Stimulated activated CD4-positive, alpha-beta T cell treated with anti-CD3 and anti-CD28 coated beads, Interleukin-4, amount 100 ng/mL, for 1 hour (primary cell): ENCODE results near the gene CREB5.
"Not testable (repeated sequence)": the region's sequence is repeated elsewhere in the genome, so short reads cannot be mapped to it uniquely, and the experiment has no call there.

Source experiments
- DNase-seq: peaks from one replicate; pipeline ENCODE4 v3.0.0-alpha.2; 2020

Gene CREB5

GRCh38 chr7:28411876-28412662 lies at the start of gene CREB5:
CREB5 (plus strand) TSS chr7:28412518; CDS start chr7:28412915, 397 bp downstream.
- no peak for DNase-seq

DNA sequence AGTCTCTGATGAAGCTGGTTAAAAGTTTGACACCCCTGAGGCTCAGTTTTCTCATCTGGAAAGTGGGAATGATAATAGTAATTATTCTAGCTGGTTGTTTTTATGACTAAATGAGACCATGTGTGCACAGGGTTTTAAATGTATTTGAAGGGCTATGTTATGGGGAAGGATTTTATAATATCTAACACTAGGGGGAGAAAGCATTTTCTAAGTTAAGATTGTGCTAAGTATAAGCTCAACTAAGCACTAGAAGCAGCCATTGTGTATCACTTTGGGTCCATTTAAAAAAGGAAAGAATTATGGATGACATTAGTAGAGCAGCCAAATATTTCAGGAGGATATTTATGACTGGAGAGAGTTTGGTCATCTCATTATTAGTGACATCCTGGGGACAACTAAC lies 49.5 kb upstream of the CREB5 start:
- no peak for DNase-seq

- DNase-seq = no peak
These were observed 48.2 kb upstream of the CREB5 start for GRCh38 chr7:28364082-28364481.

DNA sequence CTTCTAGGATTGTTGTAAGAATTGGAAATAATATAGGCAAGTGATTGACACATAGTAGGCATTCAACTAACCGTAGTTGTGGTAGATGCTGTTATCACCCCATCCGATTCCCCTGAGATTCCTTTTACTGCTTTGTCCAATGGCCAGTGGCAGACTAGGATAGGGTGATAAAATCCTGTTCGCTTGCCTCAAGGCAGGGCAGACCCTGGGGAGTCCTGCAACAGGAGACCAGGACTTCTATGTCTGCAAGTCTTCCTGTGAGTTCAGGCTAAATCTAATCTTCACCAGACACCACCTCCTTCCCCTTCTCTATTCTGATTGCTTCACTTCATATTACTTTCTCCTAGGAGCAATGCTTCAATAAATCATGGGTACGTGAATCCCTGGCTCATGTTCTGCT lies 42.8 kb upstream of the CREB5 start:
- DNase-seq = no peak

GRCh38 chr7:28371846-28372245 lies 40.5 kb upstream of the CREB5 start:
- no peak for DNase-seq

DNA sequence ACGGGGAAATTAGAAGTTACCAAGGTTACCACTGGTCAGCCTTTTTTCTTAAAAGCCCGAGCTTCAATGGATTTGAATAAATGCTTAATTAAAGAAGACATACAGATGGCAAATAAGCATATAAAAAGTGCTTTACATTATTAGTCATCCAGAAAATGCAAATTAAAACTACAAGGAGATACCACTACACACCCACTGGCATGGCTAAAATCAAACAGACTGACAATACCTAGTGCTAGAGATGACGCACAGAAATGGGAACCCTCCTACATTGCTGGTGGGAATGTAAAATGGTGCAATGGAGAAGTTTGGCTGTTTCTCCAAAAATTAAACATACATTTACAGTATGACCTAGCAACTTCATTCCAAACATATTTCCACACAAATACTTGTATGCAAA lies 38.3 kb upstream of the CREB5 start:
- no peak for DNase-seq

DNA sequence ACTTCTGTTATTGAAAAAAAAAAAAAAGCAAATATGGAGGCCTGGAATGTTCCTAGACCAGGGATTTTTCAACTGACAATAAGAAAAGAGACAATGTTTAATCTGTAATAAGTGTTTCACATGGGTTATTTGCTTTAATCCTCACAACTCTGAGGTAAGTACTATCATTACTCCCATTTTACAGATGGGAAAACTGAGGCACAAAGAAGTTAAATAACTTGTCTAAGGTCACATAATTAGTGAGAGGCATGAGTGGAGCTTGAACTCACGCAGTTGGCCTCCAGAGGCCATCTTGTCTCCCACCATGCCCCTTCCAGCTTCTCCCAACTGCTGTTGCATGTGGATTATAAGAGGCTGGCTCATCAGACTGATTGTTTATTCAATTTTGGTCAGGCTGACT lies 36.6 kb upstream of the CREB5 start:
- DNase-seq = no peak

GRCh38 chr7:28376634-28377033 lies 35.7 kb upstream of the CREB5 start:
- DNase-seq = no peak

GRCh38 chr7:28378574-28379149 lies 33.7 kb upstream of the CREB5 start:
- no peak for DNase-seq

GRCh38 chr7:28381466-28381865 lies 30.9 kb upstream of the CREB5 start:
- DNase-seq = no peak

DNA sequence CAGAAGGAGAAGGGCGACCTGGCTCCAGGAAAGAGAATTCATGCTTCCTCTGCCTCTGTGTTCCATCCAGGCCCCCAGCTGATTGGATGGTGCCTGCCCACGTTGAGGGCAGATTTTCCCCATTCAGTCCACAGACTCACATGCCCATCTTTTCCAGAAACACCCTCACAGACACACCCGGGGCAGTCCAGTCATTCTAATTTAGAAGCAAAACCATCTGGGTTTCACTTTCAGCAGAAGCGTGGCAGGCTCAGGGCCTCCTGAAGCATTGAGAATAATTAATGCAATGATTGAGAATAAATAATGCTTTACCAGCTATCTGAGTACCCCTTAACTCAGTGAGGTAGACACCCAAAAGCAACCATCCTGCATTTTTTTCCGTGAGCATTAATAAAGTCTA lies 30.2 kb upstream of the CREB5 start:
- no peak for DNase-seq

- no peak for DNase-seq
These were observed 28.3 kb upstream of the CREB5 start for GRCh38 chr7:28383975-28384374.

DNA sequence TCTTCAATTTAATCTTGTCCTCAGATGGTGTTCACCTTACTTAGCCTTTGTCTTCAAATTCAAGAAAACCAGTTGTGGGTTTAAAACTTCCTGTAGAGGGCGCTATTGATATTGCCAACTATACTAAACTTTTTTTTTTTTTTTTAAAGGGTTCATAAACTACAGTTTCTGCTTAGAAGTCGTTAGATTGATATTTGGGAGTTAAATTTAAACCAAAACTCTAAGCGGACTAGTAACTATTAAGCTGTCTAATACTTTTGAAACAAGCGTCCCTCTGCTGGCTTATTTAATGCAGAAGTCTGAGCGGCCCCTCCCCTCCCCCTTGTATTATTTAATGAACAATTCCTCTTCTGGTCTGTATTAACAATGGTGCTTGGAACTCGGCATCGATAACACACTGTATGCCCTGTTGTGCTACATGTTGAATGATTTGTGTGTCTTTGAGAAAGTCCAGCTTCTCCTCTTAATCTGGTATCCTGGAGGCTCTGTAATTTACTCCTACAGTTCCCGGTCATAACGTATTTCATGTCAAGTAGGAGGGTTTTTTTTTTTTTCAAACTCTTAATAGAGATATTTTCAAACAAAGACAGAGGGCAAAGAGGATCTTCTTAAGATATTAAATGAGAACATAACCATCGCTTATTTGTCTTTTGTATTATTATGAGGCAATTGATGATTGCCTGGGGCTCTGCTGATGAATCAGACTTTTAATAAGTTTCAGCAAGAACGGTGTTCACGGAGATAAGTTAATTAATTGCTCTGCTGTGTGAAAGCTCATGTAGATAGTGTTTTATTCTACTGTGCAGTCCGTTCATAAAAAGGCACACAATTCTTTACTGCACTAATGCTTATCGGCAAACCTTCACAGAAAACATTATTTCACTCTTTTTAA lies 22.6 kb upstream of the CREB5 start:
- DNase-seq = no peak

DNA sequence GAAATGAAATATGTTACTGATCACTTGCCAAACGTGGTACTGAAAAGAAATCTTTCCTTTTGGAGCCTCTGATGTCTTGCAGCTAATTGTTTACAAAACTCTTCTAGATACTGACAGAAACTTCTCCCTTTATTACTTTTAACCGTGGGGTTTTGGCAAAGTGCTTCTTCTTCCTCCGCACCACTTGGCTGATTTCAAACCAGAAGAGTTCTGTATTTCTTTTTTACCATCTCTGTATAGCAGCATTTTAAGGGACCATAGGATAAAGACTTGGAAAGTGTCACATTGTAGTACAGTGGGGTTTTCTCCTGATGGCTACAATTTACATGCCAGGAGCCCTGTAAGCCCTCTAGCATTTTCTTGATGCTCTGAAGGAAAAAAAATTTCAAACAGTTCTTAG lies 21.9 kb upstream of the CREB5 start:
- no peak for DNase-seq

GRCh38 chr7:28392289-28392688 lies 20.0 kb upstream of the CREB5 start:
- DNase-seq = no peak

GRCh38 chr7:28395404-28395803 lies 16.9 kb upstream of the CREB5 start:
- no peak for DNase-seq

- DNase-seq = no peak
These were observed 16.5 kb upstream of the CREB5 start for GRCh38 chr7:28395831-28396230.

- no peak for DNase-seq
These were observed 15.2 kb upstream of the CREB5 start for GRCh38 chr7:28397141-28397540.

GRCh38 chr7:28400838-28401360 lies 11.4 kb upstream of the CREB5 start:
- DNase-seq = no peak

DNA sequence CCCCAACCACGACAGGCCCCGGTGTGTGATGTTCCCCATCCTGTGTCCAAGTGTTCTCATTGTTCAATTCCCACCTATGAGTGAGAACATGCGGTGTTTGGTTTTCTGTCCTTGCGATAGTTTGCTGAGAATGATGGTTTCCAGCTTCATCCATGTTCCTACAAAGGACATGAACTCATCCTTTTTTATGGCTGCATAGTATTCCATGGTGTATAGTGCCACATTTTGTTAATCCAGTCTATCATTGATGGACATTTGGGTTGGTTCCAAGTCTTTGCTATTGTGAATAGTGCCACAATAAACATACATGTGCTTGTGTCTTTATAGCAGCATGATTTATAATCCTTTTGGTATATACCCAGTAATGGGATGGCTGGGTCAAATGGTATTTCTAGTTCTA lies 10.8 kb upstream of the CREB5 start:
- not testable (repeated sequence) for DNase-seq

GRCh38 chr7:28405662-28406061 lies 6.7 kb upstream of the CREB5 start:
- no peak for DNase-seq

DNA sequence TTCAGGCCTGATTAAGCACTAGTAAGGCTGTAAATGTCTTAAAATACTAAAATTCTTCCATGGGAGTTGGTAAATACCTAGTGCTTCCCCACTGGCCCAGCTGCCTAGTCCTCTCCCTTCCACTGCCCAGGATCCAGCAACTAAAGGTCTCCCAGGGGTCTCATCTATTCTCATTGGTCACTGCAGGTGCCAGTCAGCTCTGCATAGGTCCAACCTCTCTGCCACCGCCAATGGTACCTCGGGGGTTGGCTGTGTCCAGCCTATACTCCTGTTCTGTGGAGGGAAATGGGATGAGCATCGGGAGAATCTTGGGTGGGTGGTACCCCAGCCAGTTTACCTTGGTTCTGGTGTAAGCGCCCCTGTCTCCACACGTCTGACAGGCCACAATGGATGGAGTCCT lies 6.1 kb upstream of the CREB5 start:
- DNase-seq = no peak

- DNase-seq = no peak
These were observed 4.7 kb upstream of the CREB5 start for GRCh38 chr7:28407651-28408050.
